HepG2 (cell line): ENCODE data around the gene SLC4A11. TPM values are rescaled to one million over a fixed set of nuclear protein-coding genes. Genes with fewer than 3 reads are reported as not detected.

ENCODE experiments used
- FOXA1 ChIP-seq, 2 experiments: fragments of 450-650 bp in 1 of 2; sonication (generic) in 1 of 2; formaldehyde crosslinking in 1 of 2; IDR thresholded peaks; 2 replicates each; pipeline versions ENCODE4 v1.4.0 to v1.6.1; 2016 to 2020; ENCODE audit warnings: missing genetic modification reagents in 1 of 2
- GZF1 ChIP-seq: sonication (generic); formaldehyde crosslinking; IDR thresholded peaks from 2 replicates; pipeline ENCODE4 v1.5.1; 2020; ENCODE audit warnings: mild to moderate bottlenecking, missing genetic modification reagents
- KLF12 ChIP-seq: sonication (generic); formaldehyde crosslinking; IDR thresholded peaks from 2 replicates; pipeline ENCODE4 v1.4.0; 2020; ENCODE audit warnings: missing genetic modification reagents, borderline replicate concordance
- KLF15 ChIP-seq: sonication (generic); formaldehyde crosslinking; IDR thresholded peaks from 2 replicates; pipeline ENCODE4 v1.8.1; 2023; ENCODE audit warnings: borderline replicate concordance, mild to moderate bottlenecking, inconsistent platforms, missing genetic modification reagents, mixed read lengths
- MAZ ChIP-seq, 2 experiments: sonication (generic) in 1 of 2; formaldehyde crosslinking in 1 of 2; IDR thresholded peaks; 2 replicates each; pipeline versions ENCODE4 v1.5.0 to v1.6.1; 2012 to 2020; ENCODE audit warnings: low read depth in 2 of 2, mild to moderate bottlenecking in 2 of 2, borderline replicate concordance in 1 of 2, improper control_type of control experiment in 1 of 2, low read length in 1 of 2, missing genetic modification reagents in 1 of 2, moderate library complexity in 1 of 2
- NR2F1 ChIP-seq, 2 experiments: fragments of 450-650 bp in 1 of 2; formaldehyde crosslinking in 1 of 2; IDR thresholded peaks; 2 replicates each; pipeline versions ENCODE4 v1.5.0 to v1.6.1; 2016 to 2020; ENCODE audit warnings: mild to moderate bottlenecking in 1 of 2, missing compliant biosample characterization in 1 of 2, missing genetic modification reagents in 1 of 2, moderate library complexity in 1 of 2
- RCOR2 ChIP-seq: IDR thresholded peaks from 2 replicates; pipeline ENCODE4 v1.6.1; 2016; ENCODE audit warnings: missing biosample characterization, missing genetic modification reagents
- REPIN1 ChIP-seq: sonication (generic); formaldehyde crosslinking; IDR thresholded peaks from 2 replicates; pipeline ENCODE4 v1.8.0; 2022; ENCODE audit warnings: missing genetic modification reagents, low read depth, mild to moderate bottlenecking, borderline replicate concordance
- SIX1 ChIP-seq: sonication (generic); formaldehyde crosslinking; IDR thresholded peaks from 2 replicates; pipeline ENCODE4 v1.4.0; 2020; ENCODE audit warnings: missing genetic modification reagents, borderline replicate concordance
- STAT6 ChIP-seq: sonication (generic); formaldehyde crosslinking; IDR thresholded peaks from 2 replicates; pipeline ENCODE4 v1.4.0; 2020; ENCODE audit warnings: missing genetic modification reagents, mild to moderate bottlenecking, borderline replicate concordance
- THYN1 ChIP-seq: sonication (generic); formaldehyde crosslinking; IDR thresholded peaks from 2 replicates; pipeline ENCODE4 v1.8.1; 2023; ENCODE audit warnings: low read depth, mild to moderate bottlenecking, moderate library complexity, missing genetic modification reagents, borderline replicate concordance
- U2AF1 ChIP-seq: fragments of 200-400 bp; formaldehyde crosslinking; optimal IDR thresholded peaks from 2 replicates; pipeline ENCODE3; 2017; ENCODE audit warnings: mild to moderate bottlenecking, low read depth, low read length
- ZFP1 ChIP-seq: IDR thresholded peaks from 2 replicates; pipeline ENCODE4 v1.6.1; 2016
- ZNF263 ChIP-seq: sonication (generic); formaldehyde crosslinking; IDR thresholded peaks from 2 replicates; pipeline ENCODE4 v1.4.0; 2020; ENCODE audit warnings: missing genetic modification reagents
- ZNF460 ChIP-seq: sonication (generic); formaldehyde crosslinking; IDR thresholded peaks from 2 replicates; pipeline ENCODE4 v1.5.1; 2020; ENCODE audit warnings: missing genetic modification reagents, mild to moderate bottlenecking, borderline replicate concordance
- ZSCAN31 ChIP-seq: sonication (generic); formaldehyde crosslinking; IDR thresholded peaks from 2 replicates; pipeline ENCODE4 v1.5.0; 2020; ENCODE audit warnings: low read depth, mild to moderate bottlenecking, missing genetic modification reagents
- polyA plus RNA-seq, 8 experiments: library from polyadenylated mRNA; depleted of rRNA in 3 of 8; stranded (reverse) in 7 of 8; unstranded in 1 of 8; fragments of >200 nt; fragmentation: Illumina TruSeq in 4 of 8; extraction: Trizol in 4 of 8; gene quantifications; 2 replicates each; pipeline versions ENCODE4 v1.2.1 to v1.2.3, GENCODE V29; 2011 to 2016; ENCODE audit warnings: low read depth in 4 of 8, missing spikeins in 1 of 8, mixed read lengths in 1 of 8; ENCODE audit not compliant: insufficient read depth in 1 of 8
- total RNA-seq, 5 experiments: library from RNA; depleted of rRNA; stranded (reverse); fragments of >200 nt; fragmentation: Illumina TruSeq; extraction: Trizol; gene quantifications; 2 replicates each; pipeline ENCODE4 v1.2.3, GENCODE V29; 2016; ENCODE audit warnings: low read depth in 1 of 5
- TF ChIP-seq, protein P1 (sequence below), 2 experiments: sonication (generic) in 1 of 2; formaldehyde crosslinking in 1 of 2; IDR thresholded peaks; 2 replicates each; pipeline versions ENCODE4 v1.5.1 to v1.6.1; 2011 to 2020; ENCODE audit warnings: borderline replicate concordance in 1 of 2, low read depth in 1 of 2, low read length in 1 of 2, mild to moderate bottlenecking in 1 of 2, missing genetic modification reagents in 1 of 2, moderate library complexity in 1 of 2
- TF ChIP-seq, protein P2 (sequence below): sonication (generic); IDR thresholded peaks from 2 replicates; pipeline ENCODE4 v1.6.1; 2016; ENCODE audit warnings: low read depth, borderline replicate concordance
- TF ChIP-seq, protein P3 (sequence below): sonication (generic); formaldehyde crosslinking; IDR thresholded peaks from 2 replicates; pipeline ENCODE4 v1.8.0; 2022; ENCODE audit warnings: missing genetic modification reagents, mild to moderate bottlenecking, moderate library complexity, borderline replicate concordance

The SLC4A11 gene
- total and polyA plus RNA-seq, 2 of the 13 experiments (the other 11 are each of a cell fraction or from before 2014, with no cell fraction given) = 3.9 to 27.0 TPM

DNA sequence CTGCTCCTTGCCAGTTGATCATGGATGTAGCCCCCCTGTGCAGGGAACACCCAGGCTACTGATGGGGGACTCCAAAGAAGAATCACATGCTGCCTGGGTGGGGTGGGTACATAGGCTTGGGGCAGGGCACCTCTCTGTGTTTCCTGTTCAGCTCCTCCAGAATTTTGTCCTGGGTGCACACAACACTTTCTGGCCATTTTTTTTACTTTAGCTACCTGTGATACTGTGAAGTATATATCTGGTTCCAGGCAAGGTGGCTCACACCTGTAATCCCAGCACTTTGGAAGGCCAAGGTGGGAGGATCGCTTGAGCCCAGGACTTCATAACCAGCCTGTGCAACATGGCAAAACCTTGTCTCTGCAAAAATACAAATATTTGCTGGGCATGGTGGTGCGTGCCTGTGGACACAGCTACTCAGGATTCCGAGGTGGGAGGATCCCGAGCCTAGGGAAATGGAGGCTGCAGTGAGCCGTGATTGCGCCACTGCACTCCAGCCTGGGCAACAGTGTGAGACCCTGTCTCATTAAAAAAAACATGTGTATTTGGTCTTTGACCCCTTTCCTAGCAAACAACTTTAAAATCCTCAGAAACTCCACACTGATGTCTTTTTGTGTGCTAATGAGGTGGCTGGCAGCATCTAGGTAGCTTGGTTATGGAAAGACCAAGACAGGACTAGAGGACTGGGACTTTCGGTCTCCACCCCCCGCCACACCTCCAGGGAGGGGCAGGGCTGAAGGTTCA is 14.1 kb downstream of the SLC4A11 start (continued):
- no peak for TF ChIP-seq STAT6 (CRISPR knock-in tag)
- peak; percentile 63; the same call in 1 of the 2 replicates for TF ChIP-seq KLF12 (CRISPR knock-in tag)
- peak; percentile 95; the same call in 1 of the 2 replicates for TF ChIP-seq ZNF460
- TF ChIP-seq U2AF1 = no peak
- peak; percentile 71 to 74; a peak in 2 of 4 replicates for TF ChIP-seq NR2F1 (CRISPR knock-in tag; IDR thresholded peaks at IDR 0.05)
- no peak; the same call in 1 of the 2 replicates for TF ChIP-seq REPIN1 (CRISPR knock-in tag)
- TF ChIP-seq MAZ (IDR thresholded peaks at IDR 0.05; ENCODE audit: borderline replicate concordance, low read depth, low read length) = no peak
- 0 out of 2 replicates have a peak, but pooled peaks have one; percentile 51 for TF ChIP-seq MAZ (CRISPR knock-in tag; IDR thresholded peaks at IDR 0.05; ENCODE audit: low read depth)
- TF ChIP-seq FOXA1 (IDR thresholded peaks at IDR 0.05) = no peak
- peak; percentile 71 for TF ChIP-seq FOXA1 (CRISPR knock-in tag; IDR thresholded peaks at IDR 0.05)
- peak; percentile 70; the same call in 1 of the 2 replicates for TF ChIP-seq ZSCAN31 (CRISPR knock-in tag)
- TF ChIP-seq, protein P1, sequence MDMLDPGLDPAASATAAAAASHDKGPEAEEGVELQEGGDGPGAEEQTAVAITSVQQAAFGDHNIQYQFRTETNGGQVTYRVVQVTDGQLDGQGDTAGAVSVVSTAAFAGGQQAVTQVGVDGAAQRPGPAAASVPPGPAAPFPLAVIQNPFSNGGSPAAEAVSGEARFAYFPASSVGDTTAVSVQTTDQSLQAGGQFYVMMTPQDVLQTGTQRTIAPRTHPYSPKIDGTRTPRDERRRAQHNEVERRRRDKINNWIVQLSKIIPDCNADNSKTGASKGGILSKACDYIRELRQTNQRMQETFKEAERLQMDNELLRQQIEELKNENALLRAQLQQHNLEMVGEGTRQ (IDR thresholded peaks at IDR 0.05; ENCODE audit: low read depth, low read length) = no peak
- TF ChIP-seq, protein P1 (CRISPR knock-in tag; IDR thresholded peaks at IDR 0.05; ENCODE audit: borderline replicate concordance) = no peak
- TF ChIP-seq, protein P2, sequence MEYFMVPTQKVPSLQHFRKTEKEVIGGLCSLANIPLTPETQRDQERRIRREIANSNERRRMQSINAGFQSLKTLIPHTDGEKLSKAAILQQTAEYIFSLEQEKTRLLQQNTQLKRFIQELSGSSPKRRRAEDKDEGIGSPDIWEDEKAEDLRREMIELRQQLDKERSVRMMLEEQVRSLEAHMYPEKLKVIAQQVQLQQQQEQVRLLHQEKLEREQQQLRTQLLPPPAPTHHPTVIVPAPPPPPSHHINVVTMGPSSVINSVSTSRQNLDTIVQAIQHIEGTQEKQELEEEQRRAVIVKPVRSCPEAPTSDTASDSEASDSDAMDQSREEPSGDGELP = peak; percentile 80
- TF ChIP-seq THYN1 = no peak
- TF ChIP-seq RCOR2 (CRISPR knock-in tag) = peak; percentile 100
- TF ChIP-seq, protein P3, sequence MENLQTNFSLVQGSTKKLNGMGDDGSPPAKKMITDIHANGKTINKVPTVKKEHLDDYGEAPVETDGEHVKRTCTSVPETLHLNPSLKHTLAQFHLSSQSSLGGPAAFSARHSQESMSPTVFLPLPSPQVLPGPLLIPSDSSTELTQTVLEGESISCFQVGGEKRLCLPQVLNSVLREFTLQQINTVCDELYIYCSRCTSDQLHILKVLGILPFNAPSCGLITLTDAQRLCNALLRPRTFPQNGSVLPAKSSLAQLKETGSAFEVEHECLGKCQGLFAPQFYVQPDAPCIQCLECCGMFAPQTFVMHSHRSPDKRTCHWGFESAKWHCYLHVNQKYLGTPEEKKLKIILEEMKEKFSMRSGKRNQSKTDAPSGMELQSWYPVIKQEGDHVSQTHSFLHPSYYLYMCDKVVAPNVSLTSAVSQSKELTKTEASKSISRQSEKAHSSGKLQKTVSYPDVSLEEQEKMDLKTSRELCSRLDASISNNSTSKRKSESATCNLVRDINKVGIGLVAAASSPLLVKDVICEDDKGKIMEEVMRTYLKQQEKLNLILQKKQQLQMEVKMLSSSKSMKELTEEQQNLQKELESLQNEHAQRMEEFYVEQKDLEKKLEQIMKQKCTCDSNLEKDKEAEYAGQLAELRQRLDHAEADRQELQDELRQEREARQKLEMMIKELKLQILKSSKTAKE = peak; percentile 80
- TF ChIP-seq ZNF263 = peak; percentile 79
- TF ChIP-seq SIX1 (CRISPR knock-in tag) = no peak
- TF ChIP-seq ZFP1 (CRISPR knock-in tag) = peak; percentile 93
- TF ChIP-seq GZF1 = no peak
- no peak for TF ChIP-seq KLF15
